ENCODE data around the gene MBOAT1.
"Not testable (repeated sequence)": the region's sequence is repeated elsewhere in the genome, so short reads cannot be mapped to it uniquely, and the experiment has no call there.

MBOAT1 gene

GRCh38 chr6:20212392-20213111 is at the start of gene MBOAT1:
TSS of gene MBOAT1 (minus strand) at chr6:20212469. CDS start at chr6:20212234, 235 bp downstream.
- DNase-seq = peak; percentile 26

GRCh38 chr6:20261685-20262084 is 49.4 kb upstream of the MBOAT1 start:
- DNase-seq = no peak

- DNase-seq = no peak
Observed at GRCh38 chr6:20260360-20260759, 48.1 kb upstream of the MBOAT1 start.

GRCh38 chr6:20259316-20260049 is 47.2 kb upstream of the MBOAT1 start:
- DNase-seq = no peak

GRCh38 chr6:20255428-20255827 is 43.2 kb upstream of the MBOAT1 start:
- DNase-seq = no peak

- DNase-seq = no peak
Observed at GRCh38 chr6:20254295-20254694, 42.0 kb upstream of the MBOAT1 start.

GRCh38 chr6:20253021-20253420 is 40.8 kb upstream of the MBOAT1 start:
- no peak for DNase-seq

- no peak for DNase-seq
Observed at GRCh38 chr6:20252311-20252710, 40.0 kb upstream of the MBOAT1 start.

GRCh38 chr6:20251525-20251924 is 39.3 kb upstream of the MBOAT1 start:
- no peak for DNase-seq

GRCh38 chr6:20246125-20246524 is 33.9 kb upstream of the MBOAT1 start:
- no peak for DNase-seq

- not testable (repeated sequence) for DNase-seq
Observed at GRCh38 chr6:20244807-20245681, 32.8 kb upstream of the MBOAT1 start.

- DNase-seq = no peak
Observed at GRCh38 chr6:20243288-20243687, 31.0 kb upstream of the MBOAT1 start.

- no peak for DNase-seq
Observed at GRCh38 chr6:20242397-20242796, 30.1 kb upstream of the MBOAT1 start.

GRCh38 chr6:20241102-20241501 is 28.8 kb upstream of the MBOAT1 start:
- no peak for DNase-seq

- DNase-seq = peak; percentile 7
Observed at GRCh38 chr6:20238688-20239587, 26.7 kb upstream of the MBOAT1 start.

GRCh38 chr6:20237677-20238460 is 25.6 kb upstream of the MBOAT1 start:
- no peak for DNase-seq

GRCh38 chr6:20236909-20237600 is 24.8 kb upstream of the MBOAT1 start:
- no peak for DNase-seq

GRCh38 chr6:20236344-20236743 is 24.1 kb upstream of the MBOAT1 start:
- no peak for DNase-seq

GRCh38 chr6:20235041-20235440 is 22.8 kb upstream of the MBOAT1 start:
- DNase-seq = no peak

- no peak for DNase-seq
Observed at GRCh38 chr6:20234136-20234535, 21.9 kb upstream of the MBOAT1 start.
